ENCODE measurements around the gene SLC66A3.

Gene SLC66A3

GRCh38 chr2:11155381-11156035 is at the start of gene SLC66A3:
SLC66A3 (plus strand) TSS chr2:11155467; CDS start chr2:11155547, 80 bp downstream.
- DNase-seq = peak; percentile 38 to 66

- no peak for DNase-seq
These were observed 46.3 kb upstream of the SLC66A3 start for GRCh38 chr2:11109002-11109401.

GRCh38 chr2:11112870-11113428 is 42.3 kb upstream of the SLC66A3 start:
- no peak for DNase-seq

- no peak for DNase-seq
These were observed 37.5 kb upstream of the SLC66A3 start for GRCh38 chr2:11117776-11118175.

- no peak for DNase-seq
These were observed 36.5 kb upstream of the SLC66A3 start for GRCh38 chr2:11118761-11119160.

- no peak for DNase-seq
These were observed 34.0 kb upstream of the SLC66A3 start for GRCh38 chr2:11121099-11121822.

- no peak for DNase-seq
These were observed 33.5 kb upstream of the SLC66A3 start for GRCh38 chr2:11121823-11122155.

- no peak for DNase-seq
These were observed 32.9 kb upstream of the SLC66A3 start for GRCh38 chr2:11122380-11122779.

- DNase-seq = no peak
These were observed 32.1 kb upstream of the SLC66A3 start for GRCh38 chr2:11123001-11123809.

- peak; percentile 58 to 61 for DNase-seq
These were observed 31.2 kb upstream of the SLC66A3 start for GRCh38 chr2:11123856-11124759.

- no peak for DNase-seq
These were observed 30.6 kb upstream of the SLC66A3 start for GRCh38 chr2:11124760-11125068.

GRCh38 chr2:11127761-11128160 is 27.5 kb upstream of the SLC66A3 start:
- DNase-seq = no peak

- DNase-seq = no peak
These were observed 26.9 kb upstream of the SLC66A3 start for GRCh38 chr2:11128243-11128951.

GRCh38 chr2:11129598-11130449 is 25.4 kb upstream of the SLC66A3 start:
- DNase-seq = peak; percentile 75 to 76

- no peak for DNase-seq
These were observed 23.9 kb upstream of the SLC66A3 start for GRCh38 chr2:11131166-11131920.

GRCh38 chr2:11132036-11132671 is 23.1 kb upstream of the SLC66A3 start:
- DNase-seq = no peak

- DNase-seq = no peak
These were observed 21.9 kb upstream of the SLC66A3 start for GRCh38 chr2:11133238-11133935.

- no peak for DNase-seq
These were observed 21.3 kb upstream of the SLC66A3 start for GRCh38 chr2:11133936-11134320.

- no peak for DNase-seq
These were observed 20.9 kb upstream of the SLC66A3 start for GRCh38 chr2:11134349-11134748.
